ENCODE data around the gene CDC42BPA. TPM values are rescaled to one million over a fixed set of nuclear protein-coding genes. Genes with fewer than 3 reads are reported as not detected.

CDC42BPA gene
- polyA plus RNA-seq, 1 of the 3 experiments (the other 2 are of a cell fraction): 6.8 TPM

GRCh38 chr1:227169343-227169742 is 148.9 kb downstream of the CDC42BPA start (continued):
- no peak for TF ChIP-seq RAD21 (IDR thresholded peaks at IDR 0.05; ENCODE audit: low read length)
- TF ChIP-seq GABPA (IDR thresholded peaks at IDR 0.05; ENCODE audit: low read depth): no peak
- TF ChIP-seq MAX (IDR thresholded peaks at IDR 0.05; ENCODE audit: low read depth): no peak
- TF ChIP-seq PBX3 (IDR thresholded peaks at IDR 0.05): no peak
- no peak for TF ChIP-seq YY1 (IDR thresholded peaks at IDR 0.05; ENCODE audit: low read depth)
- TF ChIP-seq TCF12 (IDR thresholded peaks at IDR 0.05): no peak
- no peak for TF ChIP-seq NFIC (IDR thresholded peaks at IDR 0.05; ENCODE audit: borderline replicate concordance)

- H3K4me1 ChIP-seq (ENCODE audit: control insufficient read depth in 1 of 2, insufficient read depth in 2 of 2, low read depth in 1 of 2, low read length in 1 of 2): no peaks in the 10 kb centered on the region; a peak in 1 of 4 replicates
- H3F3A ChIP-seq (replicated peaks; ENCODE audit: insufficient read depth): no peaks in the 10 kb centered on the region
- no peak overlapping the region for H2AFZ ChIP-seq (ENCODE audit: low read depth)
- H3K9me3 ChIP-seq: no peaks in the 10 kb centered on the region
- no peaks in the 10 kb centered on the region for H3K36me3 ChIP-seq (replicated peaks in 1 of 2; ENCODE audit: control insufficient read depth in 1 of 2, insufficient read depth in 2 of 2, low read length in 1 of 2)
- TF ChIP-seq PBX3 (IDR thresholded peaks at IDR 0.05) (no peak), POLR2AphosphoS5 (IDR thresholded peaks at IDR 0.05; ENCODE audit: low read depth, low read length) (no peak), EZH2phosphoT487 (IDR thresholded peaks at IDR 0.05; ENCODE audit: borderline replicate concordance, low read depth) (no peak), SIN3A (IDR thresholded peaks at IDR 0.05; ENCODE audit: borderline replicate concordance, low read depth, low read length) (no peak), MEF2A (IDR thresholded peaks at IDR 0.05; ENCODE audit: borderline replicate concordance, low read depth) (no peak), REST (IDR thresholded peaks at IDR 0.05; ENCODE audit: low read depth, low read length) (no peak), CTCF (IDR thresholded peaks at IDR 0.05) (no peak)
- ChIA-PET CTCF (interaction anchor here (2.2 kb wide), 1 partner anchor 40 kb away, joined by 5 read pairs; no protein-coding TSS in a partner anchor), POLR2A (no interaction called here)
- H3K79me2 ChIP-seq (ENCODE audit: insufficient read depth): peaks cover 30% of the 10 kb centered on the region
- no peak overlapping the region for H3K4me3 ChIP-seq (ENCODE audit: low read depth in 2 of 2, low read length in 1 of 2)
- H3K27ac ChIP-seq (ENCODE audit: low read depth in 2 of 2, low read length in 1 of 2): no peak overlapping the region
- DNase-seq: no peak
- H3K9ac ChIP-seq: no peak overlapping the region
- H3K4me2 ChIP-seq: no peak overlapping the region
- no peaks in the 10 kb centered on the region for H3K27me3 ChIP-seq (ENCODE audit: insufficient read depth)
- H3K9me2 ChIP-seq: no peaks in the 10 kb centered on the region
- WGBS (ENCODE audit: low lambda C conversion rate): 95% methylated on average over 1 of the region's 2 CpGs
- 0 out of 2 replicates have a peak, but pooled peaks cover 3% of the 10 kb centered on the region for H4K20me1 ChIP-seq (ENCODE audit: insufficient read depth)
Measured at GRCh38 chr1:227167276-227168101, 150.8 kb downstream of the CDC42BPA start.
